Rectal smooth muscle tissue (tissue), 1 donor: ENCODE data around the gene ATR.
"Not testable (repeated sequence)": the region's sequence is repeated elsewhere in the genome, so short reads cannot be mapped to it uniquely, and the experiment has no call there.

Experiments used
- H3K27ac ChIP-seq: one replicate; pipeline ENCODE4 v1.7.0; 2013; ENCODE audit warnings: low read depth, low read length, inconsistent platforms
- H3K27me3 ChIP-seq: one replicate; pipeline ENCODE4 v1.7.0; 2013; ENCODE audit warnings: low read length; ENCODE audit not compliant: control insufficient read depth, insufficient read depth
- H3K36me3 ChIP-seq: one replicate; pipeline ENCODE4 v1.7.0; 2013; ENCODE audit warnings: low read length; ENCODE audit not compliant: control insufficient read depth, insufficient read depth
- H3K4me1 ChIP-seq: one replicate; pipeline ENCODE4 v1.7.0; 2013; ENCODE audit warnings: low read length; ENCODE audit not compliant: control insufficient read depth, insufficient read depth
- H3K4me3 ChIP-seq: one replicate; pipeline ENCODE4 v1.7.0; 2013; ENCODE audit warnings: low read length
- H3K9ac ChIP-seq: one replicate; pipeline ENCODE4 v1.7.0; 2013; ENCODE audit warnings: low read length

The ATR gene

GRCh38 chr3:142586803-142587406 lies 8.4 kb upstream of the ATR start:
- H3K4me1 ChIP-seq, result no peaks in the 10 kb centered on the region
- no peaks in the 10 kb centered on the region for H3K27me3 ChIP-seq
- H3K36me3 ChIP-seq, result no peaks in the 10 kb centered on the region
- no peak overlapping the region for H3K4me3 ChIP-seq
- no peak overlapping the region for H3K27ac ChIP-seq
- H3K9ac ChIP-seq, result no peak overlapping the region

GRCh38 chr3:142581070-142581469 lies 2.5 kb upstream of the ATR start:
- peaks cover 13% of the 10 kb centered on the region for H3K4me1 ChIP-seq
- H3K36me3 ChIP-seq, H3K27me3 ChIP-seq, H3K27ac ChIP-seq, H3K4me3 ChIP-seq, H3K9ac ChIP-seq: not testable (repeated sequence)

- Histone ChIP-seq H3K36me3 (no peaks in the 10 kb centered on the region), H3K9ac (no peak overlapping the region), H3K4me3 (no peak overlapping the region), H3K4me1 (peaks cover 13% of the 10 kb centered on the region), H3K27me3 (no peaks in the 10 kb centered on the region), H3K27ac (no peak overlapping the region)
These were observed 1.5 kb upstream of the ATR start for GRCh38 chr3:142580061-142580423.

- Histone ChIP-seq H3K4me1 (peaks cover 13% of the 10 kb centered on the region), H3K9ac (no peak overlapping the region), H3K4me3 (peak overlapping the region; percentile 91), H3K27ac (peak overlapping the region; percentile 87), H3K36me3 (no peaks in the 10 kb centered on the region), H3K27me3 (no peaks in the 10 kb centered on the region)
These were observed 721 bp downstream of the ATR start for GRCh38 chr3:142577696-142578328.

GRCh38 chr3:142576792-142577191 lies 1.7 kb downstream of the ATR start:
- Histone ChIP-seq H3K27ac (no peak overlapping the region), H3K4me3 (no peak overlapping the region)

GRCh38 chr3:142574665-142575064 lies 3.9 kb downstream of the ATR start:
- Histone ChIP-seq H3K36me3 (no peaks in the 10 kb centered on the region), H3K27me3 (no peaks in the 10 kb centered on the region), H3K4me3 (no peak overlapping the region), H3K27ac (no peak overlapping the region), H3K4me1 (peaks cover 13% of the 10 kb centered on the region), H3K9ac (no peak overlapping the region)

More at GRCh38 chr3:142576792-142577191, 1.7 kb downstream of the ATR start:
- no peaks in the 10 kb centered on the region for H3K36me3 ChIP-seq
- H3K4me1 ChIP-seq, result peaks cover 13% of the 10 kb centered on the region
- no peak overlapping the region for H3K9ac ChIP-seq
- no peaks in the 10 kb centered on the region for H3K27me3 ChIP-seq

GRCh38 chr3:142574223-142574622 lies 4.3 kb downstream of the ATR start:
- not testable (repeated sequence) for H3K27ac ChIP-seq, H3K4me1 ChIP-seq, H3K9ac ChIP-seq, H3K27me3 ChIP-seq, H3K36me3 ChIP-seq, H3K4me3 ChIP-seq

GRCh38 chr3:142569422-142569821 lies 9.1 kb downstream of the ATR start:
- not testable (repeated sequence) for H3K27me3 ChIP-seq, H3K4me3 ChIP-seq, H3K27ac ChIP-seq, H3K36me3 ChIP-seq, H3K9ac ChIP-seq, H3K4me1 ChIP-seq

- no peak overlapping the region for H3K27ac ChIP-seq
- no peaks in the 10 kb centered on the region for H3K4me1 ChIP-seq
- no peak overlapping the region for H3K4me3 ChIP-seq
- peaks cover 3% of the 10 kb centered on the region for H3K36me3 ChIP-seq
- H3K9ac ChIP-seq, result no peak overlapping the region
- no peaks in the 10 kb centered on the region for H3K27me3 ChIP-seq
These were observed 10.0 kb downstream of the ATR start for GRCh38 chr3:142568393-142569017.

GRCh38 chr3:142566096-142566495 lies 12.4 kb downstream of the ATR start:
- H3K4me3 ChIP-seq, result no peak overlapping the region
- H3K27me3 ChIP-seq, result no peaks in the 10 kb centered on the region
- no peak overlapping the region for H3K27ac ChIP-seq
- no peaks in the 10 kb centered on the region for H3K4me1 ChIP-seq
- H3K9ac ChIP-seq, result no peak overlapping the region
- H3K36me3 ChIP-seq, result peaks cover 3% of the 10 kb centered on the region

- H3K27me3 ChIP-seq, result no peaks in the 10 kb centered on the region
- no peak overlapping the region for H3K27ac ChIP-seq
- H3K9ac ChIP-seq, result no peak overlapping the region
- H3K36me3 ChIP-seq, result peaks cover 3% of the 10 kb centered on the region
- H3K4me3 ChIP-seq, result no peak overlapping the region
- H3K4me1 ChIP-seq, result no peaks in the 10 kb centered on the region
These were observed 15.0 kb downstream of the ATR start for GRCh38 chr3:142563496-142563997.

- H3K27ac ChIP-seq, result no peak overlapping the region
- no peak overlapping the region for H3K4me3 ChIP-seq
- H3K36me3 ChIP-seq, result peaks cover 5% of the 10 kb centered on the region
- no peaks in the 10 kb centered on the region for H3K4me1 ChIP-seq
- H3K9ac ChIP-seq, result no peak overlapping the region
- no peaks in the 10 kb centered on the region for H3K27me3 ChIP-seq
These were observed 18.4 kb downstream of the ATR start for GRCh38 chr3:142560118-142560517.

- Histone ChIP-seq H3K9ac (no peak overlapping the region), H3K27ac (no peak overlapping the region), H3K4me1 (no peaks in the 10 kb centered on the region), H3K27me3 (no peaks in the 10 kb centered on the region), H3K36me3 (peaks cover 7% of the 10 kb centered on the region), H3K4me3 (no peak overlapping the region)
These were observed 24.8 kb downstream of the ATR start for GRCh38 chr3:142553741-142554140.
